ENCODE data around the gene LILRB4. TPM values are rescaled to one million over a fixed set of nuclear protein-coding genes. Genes with fewer than 3 reads are reported as not detected.
"Not testable (repeated sequence)": the region's sequence is repeated elsewhere in the genome, so short reads cannot be mapped to it uniquely, and the experiment has no call there.

The LILRB4 gene
- total and polyA plus RNA-seq, 9 of the 15 experiments (the other 6 are each of a cell fraction or from before 2014, with no cell fraction given), result not detected

DNA sequence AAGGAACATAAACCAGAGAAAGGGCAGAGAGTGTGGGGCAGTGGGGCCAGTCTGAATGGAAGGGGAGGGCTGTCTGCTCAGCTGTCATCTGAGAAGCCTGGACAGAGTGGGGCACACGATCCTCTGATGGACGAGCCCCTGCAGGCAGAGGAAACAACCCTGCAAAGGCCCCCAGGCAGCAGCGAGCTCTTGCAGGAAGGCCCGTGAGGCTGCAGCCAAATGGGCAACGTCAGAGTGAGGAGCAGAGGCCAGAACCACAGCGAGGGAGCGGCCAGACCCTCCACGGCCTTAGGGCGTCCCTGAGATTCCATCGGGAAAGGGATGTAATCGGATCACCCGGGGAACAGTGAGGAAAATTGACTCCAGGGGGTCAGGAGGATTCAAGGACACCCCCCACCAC is 26.7 kb upstream of the LILRB4 start:
- H3K79me2 ChIP-seq (ENCODE audit: control insufficient read depth, insufficient read depth, low read length); H3K9me1 ChIP-seq (ENCODE audit: control insufficient read depth, insufficient read depth, low read length); H4K20me1 ChIP-seq (replicated peaks; ENCODE audit: control insufficient read depth, insufficient read depth, low read length); intact Hi-C loops (cut with micrococcal nuclease); H3K4me1 ChIP-seq (replicated peaks in 1 of 2; ENCODE audit: control insufficient read depth in 2 of 2, insufficient read depth in 2 of 2, low read length in 2 of 2); H3K4me3 ChIP-seq; in situ Hi-C loops (cut with MboI); H3K9me3 ChIP-seq (replicated peaks; ENCODE audit: control insufficient read depth, insufficient read depth, low read depth, low read length); BruUV-seq (replicated peaks); H3K27ac ChIP-seq (ENCODE audit: extremely low read depth, low read depth, low read length); POLR2A ChIA-PET; CTCF ChIA-PET (ENCODE audit: low intra/inter-chr PET ratio); FAIRE-seq; H3K4me2 ChIP-seq (ENCODE audit: insufficient read depth, low read length); ATAC-seq; H3K9ac ChIP-seq (ENCODE audit: insufficient read depth in 1 of 2, low read depth in 2 of 2, low read length in 2 of 2); H3K36me3 ChIP-seq (ENCODE audit: control insufficient read depth, insufficient read depth, low read length); DNase-seq (ENCODE audit: extremely low read depth in 1 of 4, low spot score in 3 of 4); H2AFZ ChIP-seq (ENCODE audit: low read depth, low read length): not testable (repeated sequence)
- under 1% methylated on average over 10 of the region's 12 CpGs for WGBS (ENCODE audit: insufficient coverage, low coverage, missing lambda C conversion rate)
- H3K27me3 ChIP-seq (ENCODE audit: control insufficient read depth in 2 of 2, insufficient read depth in 2 of 2, low read length in 2 of 2), result peaks cover 14 to 31% of the 10 kb centered on the region in 2 experiments; a peak in 4 of 5 replicates

DNA sequence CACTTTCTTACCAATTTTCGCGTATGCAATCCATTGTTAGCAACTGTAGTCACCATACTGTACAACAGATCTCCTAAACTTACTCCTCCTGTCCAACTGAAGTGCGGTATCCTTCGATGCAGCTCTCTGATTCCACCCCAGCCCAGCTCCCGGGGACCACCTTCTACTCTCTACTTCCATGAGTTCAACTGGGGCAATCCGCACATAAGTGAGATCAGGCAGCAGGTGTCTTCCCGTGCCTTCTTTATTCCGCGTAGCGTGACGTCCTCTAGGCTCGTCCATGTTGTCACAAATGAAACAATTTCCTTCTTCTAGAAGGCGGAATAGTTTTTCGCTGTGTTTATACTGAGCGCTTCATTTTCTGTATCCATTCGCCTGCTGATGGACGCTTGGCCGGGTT is 24.1 kb upstream of the LILRB4 start:
- no peaks in the 10 kb centered on the region for H3K9me1 ChIP-seq (ENCODE audit: control insufficient read depth, insufficient read depth, low read length)
- H3K27ac ChIP-seq (ENCODE audit: extremely low read depth, low read depth, low read length), result no peak overlapping the region
- peaks cover 13 to 15% of the 10 kb centered on the region in 2 experiments; a peak in 4 of 5 replicates for H3K27me3 ChIP-seq (ENCODE audit: control insufficient read depth in 2 of 2, insufficient read depth in 2 of 2, low read length in 2 of 2)
- no TSS peak for BruUV-seq (replicated peaks)
- FAIRE-seq (no peak), DNase-seq (ENCODE audit: extremely low read depth in 1 of 4, low spot score in 3 of 4) (no peak), ATAC-seq (no peak)
- no peaks in the 10 kb centered on the region for H3K79me2 ChIP-seq (ENCODE audit: control insufficient read depth, insufficient read depth, low read length)
- H3K4me1 ChIP-seq (replicated peaks in 1 of 2; ENCODE audit: control insufficient read depth in 2 of 2, insufficient read depth in 2 of 2, low read length in 2 of 2), result no peaks in the 10 kb centered on the region
- 8% methylated on average over 18 of the region's 18 CpGs for whole genome bisulfite sequencing (ENCODE audit: insufficient coverage, low coverage, missing lambda C conversion rate)
- CTCF ChIA-PET (ENCODE audit: low intra/inter-chr PET ratio), result no interaction called here
- no peak overlapping the region for H3K4me2 ChIP-seq (ENCODE audit: insufficient read depth, low read length)
- peak; percentile 46; the same call in 1 of the 2 replicates for TF ChIP-seq POLR2A (conservative IDR thresholded peaks at IDR 0.05)
- TF ChIP-seq TBP (optimal IDR thresholded peaks at IDR 0.05; ENCODE audit: low read depth, low read length), result peak; percentile 18
- TF ChIP-seq POLR2AphosphoS5 (IDR thresholded peaks at IDR 0.05; ENCODE audit: control insufficient read depth, insufficient read depth, low read depth, low read length), result peak; percentile 36; the same call in 1 of the 2 replicates
- TF ChIP-seq, protein P1, sequence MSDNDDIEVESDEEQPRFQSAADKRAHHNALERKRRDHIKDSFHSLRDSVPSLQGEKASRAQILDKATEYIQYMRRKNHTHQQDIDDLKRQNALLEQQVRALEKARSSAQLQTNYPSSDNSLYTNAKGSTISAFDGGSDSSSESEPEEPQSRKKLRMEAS (CRISPR knock-in tag; IDR thresholded peaks at IDR 0.05), result no peak
- intact Hi-C loops (cut with micrococcal nuclease) (no loop called here), in situ Hi-C loops (cut with MboI) (no loop called here)
- H3K9ac ChIP-seq (ENCODE audit: insufficient read depth in 1 of 2, low read depth in 2 of 2, low read length in 2 of 2), result no peak overlapping the region
- no peaks in the 10 kb centered on the region for H4K20me1 ChIP-seq (replicated peaks; ENCODE audit: control insufficient read depth, insufficient read depth, low read length)
- POLR2A ChIA-PET, result interaction anchor here (1.2 kb wide), 1 partner anchor 11 kb away, joined by 3 read pairs; no protein-coding TSS in a partner anchor
- H2AFZ ChIP-seq (ENCODE audit: low read depth, low read length), result no peak overlapping the region
- no peaks in the 10 kb centered on the region for H3K36me3 ChIP-seq (ENCODE audit: control insufficient read depth, insufficient read depth, low read length)
- H3K4me3 ChIP-seq, result no peak overlapping the region
- no peaks in the 10 kb centered on the region for H3K9me3 ChIP-seq (replicated peaks; ENCODE audit: control insufficient read depth, insufficient read depth, low read depth, low read length)

DNA sequence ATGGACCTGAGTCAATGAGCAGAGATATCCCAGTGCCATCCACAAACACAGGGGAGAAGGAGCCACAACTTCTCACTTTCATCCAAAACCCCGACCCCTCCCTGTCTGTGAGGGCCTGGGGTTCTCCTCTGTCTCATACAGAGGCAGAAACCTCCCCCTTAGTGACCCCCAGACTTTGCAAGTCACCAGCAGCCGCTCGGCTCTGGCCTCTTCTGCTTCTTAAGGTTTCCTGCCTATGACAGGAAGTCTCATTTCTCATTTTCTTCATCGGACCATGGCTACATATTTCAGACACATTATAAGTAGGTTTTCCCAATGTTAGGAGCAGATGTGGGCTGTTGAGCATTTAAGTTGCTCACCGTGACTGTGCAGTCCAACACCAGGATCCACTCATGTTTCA is 19.8 kb upstream of the LILRB4 start:
- ATAC-seq; CTCF ChIA-PET (ENCODE audit: low intra/inter-chr PET ratio); H4K20me1 ChIP-seq (replicated peaks; ENCODE audit: control insufficient read depth, insufficient read depth, low read length); H3K4me3 ChIP-seq; in situ Hi-C loops (cut with MboI); FAIRE-seq; H3K9me1 ChIP-seq (ENCODE audit: control insufficient read depth, insufficient read depth, low read length); H3K4me2 ChIP-seq (ENCODE audit: insufficient read depth, low read length); H3K4me1 ChIP-seq (replicated peaks in 1 of 2; ENCODE audit: control insufficient read depth in 2 of 2, insufficient read depth in 2 of 2, low read length in 2 of 2); H3K79me2 ChIP-seq (ENCODE audit: control insufficient read depth, insufficient read depth, low read length); BruUV-seq (replicated peaks); H3K36me3 ChIP-seq (ENCODE audit: control insufficient read depth, insufficient read depth, low read length); H3K27ac ChIP-seq (ENCODE audit: extremely low read depth, low read depth, low read length); H2AFZ ChIP-seq (ENCODE audit: low read depth, low read length); DNase-seq (ENCODE audit: extremely low read depth in 1 of 4, low spot score in 3 of 4); H3K9ac ChIP-seq (ENCODE audit: insufficient read depth in 1 of 2, low read depth in 2 of 2, low read length in 2 of 2); intact Hi-C loops (cut with micrococcal nuclease); H3K9me3 ChIP-seq (replicated peaks; ENCODE audit: control insufficient read depth, insufficient read depth, low read depth, low read length): not testable (repeated sequence)
- POLR2A ChIA-PET, result interaction anchor here (0.9 kb wide), 1 partner anchor 27 kb away, joined by 3 read pairs; no protein-coding TSS in a partner anchor
- peaks cover 11 to 15% of the 10 kb centered on the region in 2 experiments; a peak in 4 of 5 replicates for H3K27me3 ChIP-seq (ENCODE audit: control insufficient read depth in 2 of 2, insufficient read depth in 2 of 2, low read length in 2 of 2)
- 0% methylated on average over 5 of the region's 5 CpGs for WGBS (ENCODE audit: insufficient coverage, low coverage, missing lambda C conversion rate)

All from K562 (cell line).